K562 (cell line): ENCODE results near the gene CADPS2. TPM values are rescaled to one million over a fixed set of nuclear protein-coding genes. Genes with fewer than 3 reads are reported as not detected.
A peak's percentile ranks its signal among the peaks of the same experiment; 100 is the strongest.

ENCODE experiments used
- ATAC-seq: fragments of 200-7000 bp; cut with Tn5 transposase; 3 replicates; pipeline ENCODE4 v1.9.1; 2020; ENCODE audit warnings: moderate library complexity
- BruUV-seq: library from RNA; stranded (reverse); fragments of 400-500 nt; replicated peaks from 2 replicates; lab custom pipeline; 2021; lab: Mats Ljungman, UMichigan
- CTCF ChIA-PET: fragments of 300-600 bp; formaldehyde crosslinking; extraction: SDS; loops from one replicate; lab custom pipeline; 2021; ENCODE audit warnings: low intra/inter-chr PET ratio; lab: Yijun Ruan, JAX
- POLR2A ChIA-PET: fragments of 300-600, 350-650 bp; sonication (Branson Sonifier 250); formaldehyde crosslinking; extraction: SDS; loops from one replicate; lab custom pipeline; 2021; ENCODE audit warnings: antibody characterized with exemption, inconsistent platforms; lab: Yijun Ruan, JAX
- DNase-seq, 4 experiments: peaks; one replicate each; pipeline versions ENCODE4 v3.0.0 to v3.0.0-alpha.2; 2011 to 2018; ENCODE audit warnings: low spot score in 3 of 4, mixed read lengths in 3 of 4; ENCODE audit errors: extremely low read depth in 1 of 4
- FAIRE-seq: peaks from 2 replicates; lab custom pipeline; 2011; peaks lifted over from hg19 to GRCh38; lab: Jason Lieb, UNC
- H2AFZ ChIP-seq: 2 replicates; pipeline ENCODE4 v1.6.0; 2011; ENCODE audit warnings: low read depth, low read length, control low read depth, inconsistent platforms
- H3K27ac ChIP-seq: fragments of 200-600 bp; 3 replicates; pipeline ENCODE4 v1.8.0; 2011; ENCODE audit warnings: low read depth, mild to moderate bottlenecking, control low read depth, inconsistent platforms, low read length, moderate library complexity, mixed read lengths; ENCODE audit errors: extremely low read depth
- H3K27me3 ChIP-seq, 2 experiments: fragments of 300-600 bp in 1 of 2; 2 replicates in 1 of 2; 3 replicates in 1 of 2; pipeline versions ENCODE4 v1.6.0 to v1.8.0; 2011; ENCODE audit warnings: inconsistent platforms in 2 of 2, low read length in 2 of 2, mild to moderate bottlenecking in 1 of 2, mixed read lengths in 1 of 2, moderate library complexity in 1 of 2; ENCODE audit not compliant: control insufficient read depth in 2 of 2, insufficient read depth in 2 of 2
- H3K36me3 ChIP-seq: fragments of 300-600 bp; 3 replicates; pipeline ENCODE4 v1.8.0; 2011; ENCODE audit warnings: mild to moderate bottlenecking, low read length, inconsistent platforms; ENCODE audit not compliant: control insufficient read depth, insufficient read depth
- H3K4me1 ChIP-seq, 2 experiments: fragments of 200-600 bp in 1 of 2; replicated peaks in 1 of 2; 2 replicates in 1 of 2; 3 replicates in 1 of 2; pipeline versions ENCODE4 v1.5.1 to v1.8.0; 2011; ENCODE audit warnings: inconsistent platforms in 2 of 2, low read length in 2 of 2, mild to moderate bottlenecking in 1 of 2, mixed read lengths in 1 of 2, moderate library complexity in 1 of 2; ENCODE audit not compliant: control insufficient read depth in 2 of 2, insufficient read depth in 2 of 2
- H3K4me2 ChIP-seq: 2 replicates; pipeline ENCODE4 v1.6.1; 2011; ENCODE audit warnings: low read length, control low read depth, inconsistent platforms, mixed read lengths; ENCODE audit not compliant: insufficient read depth
- H3K4me3 ChIP-seq: fragments of 200-600 bp; sonication (generic), shearing (Covaris generic); 2 replicates; pipeline ENCODE4 v1.5.1; 2016; ENCODE audit warnings: control low read depth, inconsistent platforms
- H3K79me2 ChIP-seq: fragments of 200-600 bp; 3 replicates; pipeline ENCODE4 v1.8.0; 2011; ENCODE audit warnings: low read length, inconsistent platforms; ENCODE audit not compliant: control insufficient read depth, insufficient read depth
- H3K9ac ChIP-seq, 2 experiments: 2 replicates each; pipeline versions ENCODE4 v1.6.0 to v1.6.1; 2011; ENCODE audit warnings: low read depth in 2 of 2, low read length in 2 of 2, control low read depth in 1 of 2, inconsistent platforms in 1 of 2, mild to moderate bottlenecking in 1 of 2, mixed read lengths in 1 of 2; ENCODE audit not compliant: insufficient read depth in 1 of 2
- H3K9me1 ChIP-seq: one replicate; pipeline ENCODE4 v1.6.0; 2011; ENCODE audit warnings: inconsistent platforms, mild to moderate bottlenecking, low read length, moderate library complexity; ENCODE audit not compliant: control insufficient read depth, insufficient read depth
- H3K9me3 ChIP-seq: replicated peaks from 2 replicates; pipeline ENCODE4 v1.5.1; 2011; ENCODE audit warnings: low read depth, low read length, inconsistent platforms; ENCODE audit not compliant: control insufficient read depth, insufficient read depth
- H4K20me1 ChIP-seq: replicated peaks from 2 replicates; pipeline ENCODE4 v1.6.1; 2011; ENCODE audit warnings: low read length, inconsistent platforms, mixed read lengths; ENCODE audit not compliant: control insufficient read depth, insufficient read depth
- ARID1B ChIP-seq: fragments of 450-650 bp; IDR thresholded peaks from 2 replicates; pipeline ENCODE4 v1.6.1; 2016; ENCODE audit warnings: antibody characterized with exemption, mild to moderate bottlenecking, inconsistent platforms
- CTCF ChIP-seq, 3 experiments: IDR thresholded peaks in 2 of 3; conservative IDR thresholded peaks in 1 of 3; 2 replicates each; pipeline ENCODE4 v1.5.1; 2011 to 2012; ENCODE audit warnings: low read length in 3 of 3, mild to moderate bottlenecking in 3 of 3, control low read depth in 2 of 3, improper control_type of control experiment in 1 of 3, inconsistent platforms in 1 of 3, low read depth in 1 of 3, mixed read lengths in 1 of 3, moderate library complexity in 1 of 3; ENCODE audit not compliant: insufficient read depth in 2 of 3
- GABPA ChIP-seq: fragments of 200-800 bp; sonication (Bioruptor generic); conservative IDR thresholded peaks from 2 replicates; pipeline ENCODE4 v1.6.1; 2016; ENCODE audit warnings: low read depth, missing genetic modification characterization, missing compliant biosample characterization
- ILK ChIP-seq: fragments of 450-650 bp; IDR thresholded peaks from 2 replicates; pipeline ENCODE4 v1.6.1; 2016; ENCODE audit warnings: missing genetic modification characterization, low read depth, mild to moderate bottlenecking, missing compliant biosample characterization, moderate library complexity, borderline replicate concordance
- MLX ChIP-seq, 2 experiments: fragments of 450-650 bp in 1 of 2; sonication (generic) in 1 of 2; formaldehyde crosslinking; conservative IDR thresholded peaks; 2 replicates each; pipeline versions ENCODE4 v1.4.0 to v1.8.1; 2020 to 2022; ENCODE audit warnings: mild to moderate bottlenecking in 1 of 2, missing genetic modification reagents in 1 of 2
- NR3C1 ChIP-seq: sonication (generic); formaldehyde crosslinking; IDR thresholded peaks from 2 replicates; pipeline ENCODE4 v1.8.1; 2022; ENCODE audit warnings: missing genetic modification reagents
- PHTF2 ChIP-seq: fragments of 250-450 bp; sonication (Bioruptor Pico); IDR thresholded peaks from 2 replicates; pipeline ENCODE4 v1.5.0; 2021; ENCODE audit warnings: mild to moderate bottlenecking
- RAD21 ChIP-seq, 2 experiments: fragments of 250-450 bp in 1 of 2; fragments of 450-650 bp in 1 of 2; sonication (Bioruptor Pico) in 1 of 2; formaldehyde crosslinking in 1 of 2; IDR thresholded peaks in 1 of 2; conservative IDR thresholded peaks in 1 of 2; 2 replicates each; pipeline versions ENCODE4 v1.4.0 to v1.8.0; 2020 to 2022; ENCODE audit warnings: mild to moderate bottlenecking in 2 of 2, moderate library complexity in 1 of 2
- SRSF7 ChIP-seq: fragments of 200-400 bp; formaldehyde crosslinking; optimal IDR thresholded peaks from 2 replicates; pipeline ENCODE3; 2017; ENCODE audit warnings: mild to moderate bottlenecking, low read depth, low read length
- SUPT5H ChIP-seq: fragments of 450-650 bp; IDR thresholded peaks from 2 replicates; pipeline ENCODE4 v1.6.1; 2016
- TFAM ChIP-seq: fragments of 250-450 bp; sonication (Bioruptor Pico); conservative IDR thresholded peaks from 2 replicates; pipeline ENCODE4 v1.5.0; 2021; ENCODE audit warnings: mild to moderate bottlenecking, moderate library complexity
- ZNF785 ChIP-seq: fragments of 250-450 bp; sonication (Bioruptor Pico); IDR thresholded peaks from 2 replicates; pipeline ENCODE4 v1.4.0; 2020; ENCODE audit warnings: mild to moderate bottlenecking
- WGBS: fragments of 100-300 bp; shearing (Covaris generic); methylation state at CpG from one replicate; pipeline ENCODE4 v1.1.6; 2016; ENCODE audit warnings: low coverage, mixed read lengths; ENCODE audit not compliant: insufficient coverage; ENCODE audit errors: missing lambda C conversion rate; 5-methylcytosine and 5-hydroxymethylcytosine counted together
- in situ Hi-C: fragments of 300-500 bp; cut with MboI; formaldehyde crosslinking; loops from 4 replicates; pipeline ENCODE4 v1.15.0; 2018; ENCODE audit warnings: inconsistent platforms, mixed read lengths
- intact Hi-C: fragments of 100-400 bp; cut with micrococcal nuclease; formaldehyde crosslinking; loops from 2 replicates; pipeline ENCODE4 v1.14.2; 2022
- polyA plus RNA-seq, 8 experiments: library from polyadenylated mRNA; depleted of rRNA in 4 of 8; stranded (reverse) in 5 of 8; unstranded in 3 of 8; fragments of >200 nt; fragmentation: Nextera tagmentation in 2 of 8; fragmentation: Illumina TruSeq in 1 of 8; extraction: Ambion mirVana in 2 of 8; extraction: Trizol in 1 of 8; gene quantifications; 2 replicates each; pipeline versions ENCODE4 v1.2.1 to v1.2.3, GENCODE V29; 2011 to 2014; ENCODE audit warnings: inconsistent platforms in 1 of 8, missing spikeins in 1 of 8
- total RNA-seq, 7 experiments: library from RNA; depleted of rRNA in 6 of 7; stranded (reverse); fragments of >200 nt in 6 of 7; fragmentation: Illumina TruSeq in 2 of 7; extraction: Trizol in 2 of 7; gene quantifications; 2 replicates each; pipeline versions ENCODE4 v1.2.1 to v1.2.3, GENCODE V29; 2011 to 2021; ENCODE audit warnings: low replicate concordance in 1 of 7

The CADPS2 gene
- total and polyA plus RNA-seq, 9 of the 15 experiments (the other 6 are each of a cell fraction or from before 2014, with no cell fraction given), result 0.03 to 0.14 (median 0.04) TPM; not detected in 1

GRCh38 chr7:122532406-122533269, 353.6 kb downstream of the CADPS2 start:
- no peak for TF ChIP-seq ZNF785
- TF ChIP-seq NR3C1, result no peak
- no peak for TF ChIP-seq PHTF2 (CRISPR knock-in tag)
- no peak for TF ChIP-seq SUPT5H
- no peak for TF ChIP-seq ILK
- TF ChIP-seq MLX (CRISPR knock-in tag; conservative IDR thresholded peaks at IDR 0.05), result no peak
- TF ChIP-seq ARID1B, result no peak
- TF ChIP-seq GABPA (tag), result no peak
- TF ChIP-seq CTCF (IDR thresholded peaks at IDR 0.05 in 2 of 3, conservative IDR thresholded peaks at IDR 0.05 in 1 of 3; ENCODE audit: insufficient read depth in 2 of 3, low read depth in 1 of 3, low read length in 3 of 3), result peak in 1 of 3 experiments; percentile 38; a peak in 1 of 6 replicates
- peak; percentile 17 to 52; a peak in 2 of 4 replicates for TF ChIP-seq RAD21 (CRISPR knock-in tag; conservative IDR thresholded peaks at IDR 0.05 in 1 of 2, IDR thresholded peaks at IDR 0.05 in 1 of 2)
- TF ChIP-seq SRSF7, result no peak
- no peak for TF ChIP-seq TFAM
- ChIA-PET POLR2A (no interaction called here), CTCF (interaction anchor here (0.5 kb wide), 1 partner anchor 45 kb away, joined by 4 read pairs; no protein-coding TSS in a partner anchor)
- H3K4me2 ChIP-seq, result no peak overlapping the region
- under 1% methylated on average over 9 of the region's 9 CpGs for WGBS
- BruUV-seq, result no TSS peak
- H3K36me3 ChIP-seq, result no peaks in the 10 kb centered on the region
- H4K20me1 ChIP-seq, result no peaks in the 10 kb centered on the region
- H3K4me3 ChIP-seq, result no peak overlapping the region
- FAIRE-seq (no peak), ATAC-seq (no peak), DNase-seq (peak in 3 of 4 experiments; percentile 9 to 33 (median 20))
- no peaks in the 10 kb centered on the region for H3K9me1 ChIP-seq
- no peak overlapping the region for H3K9ac ChIP-seq
- intact Hi-C loops, result no loop called here
- in situ Hi-C loops, result no loop called here
- no peaks in the 10 kb centered on the region for H3K79me2 ChIP-seq
- no peak overlapping the region for H2AFZ ChIP-seq
- H3K9me3 ChIP-seq, result no peaks in the 10 kb centered on the region
- H3K27me3 ChIP-seq, result no peaks in the 10 kb centered on the region
- no peak overlapping the region for H3K27ac ChIP-seq
- no peaks in the 10 kb centered on the region for H3K4me1 ChIP-seq
